Activated B cell treated with CpG ODN at 0.5 μM for 24 hours (primary cell): ENCODE data around the gene DDX1. TPM values are rescaled to one million over a fixed set of nuclear protein-coding genes. Genes with fewer than 3 reads are reported as not detected.

Source experiments
- ATAC-seq: fragments of 200-7000 bp; cut with Tn5 transposase; one replicate; pipeline ENCODE4 v1.10.0; 2021; ENCODE audit warnings: low read depth, mild to moderate bottlenecking, moderate library complexity
- CTCF ChIA-PET: fragments of 350-600 bp; sonication (Branson Sonifier 250); formaldehyde crosslinking; loops from one replicate; lab custom pipeline; 2021; ENCODE audit warnings: antibody characterized with exemption; lab: Charles Lee
- POLR2A ChIA-PET: fragments of 350-600 bp; sonication (Branson Sonifier 250); formaldehyde crosslinking; loops from one replicate; lab custom pipeline; 2021; ENCODE audit warnings: antibody characterized with exemption; lab: Charles Lee
- DNase-seq: peaks from one replicate; pipeline ENCODE4 v3.0.0; 2022
- H3K27ac Mint-ChIP-seq: one replicate; pipeline ENCODE4 v1.8.0; 2020; ENCODE audit warnings: mixed read lengths
- H3K27me3 Mint-ChIP-seq: one replicate; pipeline ENCODE4 v1.8.0; 2021; ENCODE audit warnings: mixed read lengths
- H3K36me3 Mint-ChIP-seq: one replicate; pipeline ENCODE4 v1.8.0; 2021; ENCODE audit warnings: low read depth, mixed read lengths
- H3K4me1 Mint-ChIP-seq: one replicate; pipeline ENCODE4 v1.8.0; 2021; ENCODE audit warnings: mixed read lengths
- H3K4me3 Mint-ChIP-seq: one replicate; pipeline ENCODE4 v1.8.0; 2020; ENCODE audit warnings: mild to moderate bottlenecking, mixed read lengths
- H3K9me3 Mint-ChIP-seq: one replicate; pipeline ENCODE4 v1.8.0; 2020; ENCODE audit warnings: mixed read lengths
- CTCF ChIP-seq: fragments of 200-600 bp; IDR thresholded peaks from one replicate; pipeline ENCODE4 v1.8.0; 2022; ENCODE audit warnings: antibody characterized with exemption, mild to moderate bottlenecking
- intact Hi-C: fragments of 100-400 bp; cut with micrococcal nuclease; formaldehyde crosslinking; loops from one replicate; pipeline ENCODE4 v1.15.1; 2024
- total RNA-seq: library from RNA; stranded (reverse); gene quantifications from 2 replicates; pipeline ENCODE4 v1.2.3, GENCODE V29; 2022

The DDX1 gene
- total RNA-seq, 1 donor from 2014 or later: 74.4 TPM

- no peak for TF ChIP-seq CTCF
- H3K27ac Mint-ChIP-seq: no peak overlapping the region
- no peak for DNase-seq
- ATAC-seq: no peak
- POLR2A ChIA-PET: no interaction called here
- peaks cover 3% of the 10 kb centered on the region for H3K27me3 Mint-ChIP-seq
- intact Hi-C loops: no loop called here
- no peak overlapping the region for H3K4me3 Mint-ChIP-seq
- peaks cover 5% of the 10 kb centered on the region for H3K9me3 Mint-ChIP-seq
- CTCF ChIA-PET: no interaction called here
- H3K4me1 Mint-ChIP-seq: peaks cover 1% of the 10 kb centered on the region
- peaks cover 13% of the 10 kb centered on the region for H3K36me3 Mint-ChIP-seq
Measured at GRCh38 chr2:15642011-15642814, 50.5 kb downstream of the DDX1 start.

DNA sequence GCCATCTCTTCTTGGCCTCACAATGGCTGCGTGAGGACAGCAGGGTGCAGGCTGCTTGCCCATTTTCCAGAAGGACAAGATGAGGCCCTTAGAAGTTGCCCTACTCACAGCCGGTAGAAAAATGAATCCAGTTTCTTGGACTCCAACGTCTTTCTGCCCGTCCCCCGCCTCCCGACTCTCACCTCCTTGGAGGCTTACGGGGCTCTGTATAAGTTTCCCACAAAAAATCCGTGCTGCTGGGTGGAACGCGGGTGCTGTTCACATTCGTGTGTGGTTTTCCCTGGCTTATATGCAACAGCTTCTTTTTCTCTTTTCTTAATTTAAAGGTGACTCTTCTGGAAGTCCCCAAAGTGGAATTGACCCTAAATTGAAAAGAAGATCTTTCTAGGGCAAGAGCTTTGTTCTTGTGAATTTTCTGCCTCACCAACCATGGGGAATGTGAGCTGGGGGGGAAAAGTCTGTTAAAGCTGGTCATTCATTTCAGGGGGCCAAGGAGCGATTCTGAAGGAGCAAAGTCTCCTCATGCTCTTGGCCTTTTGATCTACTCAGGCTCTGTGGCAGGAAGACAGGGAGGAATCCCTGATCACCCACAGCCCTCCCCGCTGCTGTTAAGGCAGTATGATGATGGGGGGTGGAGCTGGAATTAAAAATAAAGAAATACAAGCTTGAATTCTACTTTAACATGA lies 51.3 kb downstream of the DDX1 start:
- CTCF ChIA-PET: no interaction called here
- Mint-ChIP-seq H3K27me3 (peaks cover 5% of the 10 kb centered on the region), H3K4me3 (no peak overlapping the region), H3K36me3 (peaks cover 11% of the 10 kb centered on the region), H3K27ac (no peak overlapping the region), H3K4me1 (peaks cover 1% of the 10 kb centered on the region), H3K9me3 (peaks cover 5% of the 10 kb centered on the region)
- no peak for TF ChIP-seq CTCF
- intact Hi-C loops: no loop called here
- no peak for ATAC-seq
- DNase-seq: no peak
- POLR2A ChIA-PET: no interaction called here

- POLR2A ChIA-PET: no interaction called here
- DNase-seq (no peak), ATAC-seq (no peak)
- TF ChIP-seq CTCF: no peak
- peaks cover 1% of the 10 kb centered on the region for H3K4me1 Mint-ChIP-seq
- H3K4me3 Mint-ChIP-seq: no peak overlapping the region
- CTCF ChIA-PET: no interaction called here
- peaks cover 5% of the 10 kb centered on the region for H3K27me3 Mint-ChIP-seq
- peaks cover 5% of the 10 kb centered on the region for H3K9me3 Mint-ChIP-seq
- H3K27ac Mint-ChIP-seq: no peak overlapping the region
- H3K36me3 Mint-ChIP-seq: peaks cover 9% of the 10 kb centered on the region
- intact Hi-C loops: no loop called here
Measured at GRCh38 chr2:15643791-15644585, 52.3 kb downstream of the DDX1 start.

DNA sequence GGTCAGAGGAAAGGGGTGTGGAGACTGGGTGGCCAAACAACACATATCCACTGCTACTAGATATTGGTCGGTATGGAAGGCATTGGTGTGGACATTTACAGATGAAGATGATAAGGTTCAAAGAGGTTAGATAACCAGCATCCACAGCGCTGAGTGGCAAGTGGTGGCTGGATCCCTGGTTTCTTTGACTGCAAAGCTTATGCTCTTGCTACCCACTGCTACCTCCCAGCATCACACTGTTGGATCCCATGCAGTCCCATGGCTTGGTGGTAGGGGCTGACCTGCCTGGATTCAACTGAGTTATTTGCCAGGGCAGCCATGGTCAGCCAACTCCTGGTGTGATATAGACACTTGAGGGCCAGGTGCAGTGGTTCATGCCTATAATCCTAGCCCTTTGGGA lies 53.6 kb downstream of the DDX1 start:
- no peak for ATAC-seq
- DNase-seq: no peak
- Mint-ChIP-seq H3K36me3 (peaks cover 9% of the 10 kb centered on the region), H3K27ac (no peak overlapping the region), H3K4me1 (peaks cover 1% of the 10 kb centered on the region), H3K27me3 (peaks cover 5% of the 10 kb centered on the region), H3K9me3 (peaks cover 5% of the 10 kb centered on the region), H3K4me3 (no peak overlapping the region)
- CTCF ChIA-PET: interaction anchor here (0.6 kb wide), 1 partner anchor 11 kb away, joined by 3 read pairs; no protein-coding TSS in a partner anchor
- intact Hi-C loops: no loop called here
- POLR2A ChIA-PET: no interaction called here
- TF ChIP-seq CTCF: no peak
